Activated CD4-positive, alpha-beta T cell treated with anti-CD3 and anti-CD28 coated beads, Interleukin-2, amount 10 ng/mL, durations not matched to agents 7 days and 5 days (primary cell): ENCODE measurements around the gene CCDC88A. TPM values are rescaled to one million over a fixed set of nuclear protein-coding genes. Genes with fewer than 3 reads are reported as not detected.
"Not testable (repeated sequence)": the region's sequence is repeated elsewhere in the genome, so short reads cannot be mapped to it uniquely, and the experiment has no call there.

ENCODE experiments used
- CTCF ChIA-PET: fragments of 350-600 bp; sonication (Branson Sonifier 250); formaldehyde crosslinking; loops from one replicate; lab custom pipeline; 2021; ENCODE audit warnings: antibody characterized with exemption; lab: Charles Lee
- POLR2A ChIA-PET: fragments of 350-600 bp; sonication (Branson Sonifier 250); formaldehyde crosslinking; loops from one replicate; lab custom pipeline; 2021; ENCODE audit warnings: antibody characterized with exemption; lab: Charles Lee
- DNase-seq: peaks from one replicate; pipeline ENCODE4 v3.0.0-alpha.2; 2020
- H3K27ac Mint-ChIP-seq: one replicate; pipeline ENCODE4 v1.8.0; 2021; ENCODE audit warnings: mild to moderate bottlenecking, moderate library complexity, mixed read lengths
- H3K27me3 Mint-ChIP-seq: one replicate; pipeline ENCODE4 v1.8.0; 2021; ENCODE audit warnings: mixed read lengths
- H3K36me3 Mint-ChIP-seq: one replicate; pipeline ENCODE4 v1.8.0; 2021; ENCODE audit warnings: low read depth, mixed read lengths
- H3K4me1 Mint-ChIP-seq: one replicate; pipeline ENCODE4 v1.8.0; 2021; ENCODE audit warnings: mixed read lengths
- H3K4me3 Mint-ChIP-seq: one replicate; pipeline ENCODE4 v1.8.0; 2021; ENCODE audit warnings: mild to moderate bottlenecking, moderate library complexity, mixed read lengths
- H3K9me3 Mint-ChIP-seq: one replicate; pipeline ENCODE4 v1.8.0; 2021; ENCODE audit warnings: mixed read lengths
- total RNA-seq, 2 experiments: library from RNA; stranded (reverse); gene quantifications; one replicate each; pipeline ENCODE4 v1.2.3, GENCODE V29; 2021

The CCDC88A gene
- total RNA-seq, 2 experiments from 2014 or later: 7.8 to 9.5 TPM

GRCh38 chr2:55268288-55268906, 151.3 kb downstream of the CCDC88A start:
- POLR2A ChIA-PET: no interaction called here
- Mint-ChIP-seq H3K27ac (peak overlapping the region; percentile 97), H3K9me3 (no peaks in the 10 kb centered on the region), H3K36me3 (peaks cover 8% of the 10 kb centered on the region), H3K4me1 (peaks cover 25% of the 10 kb centered on the region), H3K4me3 (peak overlapping the region; percentile 93), H3K27me3 (no peaks in the 10 kb centered on the region)
- CTCF ChIA-PET: no interaction called here
- no peak for DNase-seq

GRCh38 chr2:55259586-55259985, 160.1 kb downstream of the CCDC88A start:
- POLR2A ChIA-PET, H3K27me3 Mint-ChIP-seq: not testable (repeated sequence)

GRCh38 chr2:55252832-55253231, 166.8 kb downstream of the CCDC88A start:
- Mint-ChIP-seq H3K4me1 (no peaks in the 10 kb centered on the region), H3K4me3 (no peak overlapping the region), H3K36me3 (peaks cover 24% of the 10 kb centered on the region), H3K9me3 (no peaks in the 10 kb centered on the region), H3K27ac (no peak overlapping the region), H3K27me3 (no peaks in the 10 kb centered on the region)
- CTCF ChIA-PET: no interaction called here
- POLR2A ChIA-PET: no interaction called here
- DNase-seq: no peak

More at GRCh38 chr2:55259586-55259985, 160.1 kb downstream of the CCDC88A start:
- not testable (repeated sequence) for H3K27ac Mint-ChIP-seq, H3K9me3 Mint-ChIP-seq, H3K4me3 Mint-ChIP-seq, H3K4me1 Mint-ChIP-seq, DNase-seq
- peaks cover 12% of the 10 kb centered on the region for H3K36me3 Mint-ChIP-seq
- CTCF ChIA-PET: interaction anchor here (0.6 kb wide), 1 partner anchor 1206 kb away, joined by 5 read pairs; no protein-coding TSS in a partner anchor

GRCh38 chr2:55247025-55247424, 172.6 kb downstream of the CCDC88A start:
- Mint-ChIP-seq H3K27ac (no peak overlapping the region), H3K36me3 (peaks cover 26% of the 10 kb centered on the region), H3K27me3 (no peaks in the 10 kb centered on the region), H3K4me3 (no peak overlapping the region), H3K9me3 (no peaks in the 10 kb centered on the region), H3K4me1 (peaks cover 2% of the 10 kb centered on the region)
- ChIA-PET POLR2A (no interaction called here), CTCF (interaction anchor here (0.8 to 1.1 kb wide), 2 partner anchors 10 to 15 kb away, joined by 3 read pairs; partner anchors contain the start of genes CLHC1 and RPS27A)
- no peak for DNase-seq

- Mint-ChIP-seq H3K4me1 (peaks cover 2% of the 10 kb centered on the region), H3K9me3 (no peaks in the 10 kb centered on the region), H3K4me3 (no peak overlapping the region), H3K27ac (peak overlapping the region; percentile 57), H3K36me3 (peaks cover 24% of the 10 kb centered on the region), H3K27me3 (no peaks in the 10 kb centered on the region)
- no peak for DNase-seq
- POLR2A ChIA-PET: no interaction called here
- CTCF ChIA-PET: no interaction called here
Observed at GRCh38 chr2:55245411-55245810, 174.2 kb downstream of the CCDC88A start.

- ChIA-PET CTCF (no interaction called here), POLR2A (no interaction called here)
- H3K4me1 Mint-ChIP-seq: peaks cover 7% of the 10 kb centered on the region
- no peaks in the 10 kb centered on the region for H3K27me3 Mint-ChIP-seq
- no peak overlapping the region for H3K27ac Mint-ChIP-seq
- no peaks in the 10 kb centered on the region for H3K9me3 Mint-ChIP-seq
- H3K36me3 Mint-ChIP-seq: peaks cover 26% of the 10 kb centered on the region
- no peak overlapping the region for H3K4me3 Mint-ChIP-seq
- no peak for DNase-seq
Observed at GRCh38 chr2:55242617-55243016, 177.0 kb downstream of the CCDC88A start.

- H3K9me3 Mint-ChIP-seq, DNase-seq, H3K27ac Mint-ChIP-seq, H3K4me1 Mint-ChIP-seq, H3K27me3 Mint-ChIP-seq, H3K4me3 Mint-ChIP-seq, POLR2A ChIA-PET: not testable (repeated sequence)
- CTCF ChIA-PET: interaction anchor here (0.6 to 0.7 kb wide), 2 partner anchors 15 to 18 kb away, joined by 3 read pairs; no protein-coding TSS in a partner anchor
- peaks cover 23% of the 10 kb centered on the region for H3K36me3 Mint-ChIP-seq
Observed at GRCh38 chr2:55241582-55241981, 178.1 kb downstream of the CCDC88A start.

GRCh38 chr2:55239656-55240222, 179.9 kb downstream of the CCDC88A start:
- Mint-ChIP-seq H3K4me1 (peaks cover 20% of the 10 kb centered on the region), H3K27me3 (no peaks in the 10 kb centered on the region), H3K36me3 (peaks cover 35% of the 10 kb centered on the region), H3K27ac (no peak overlapping the region), H3K9me3 (no peaks in the 10 kb centered on the region), H3K4me3 (no peak overlapping the region)
- ChIA-PET CTCF (no interaction called here), POLR2A (no interaction called here)
- no peak for DNase-seq

Other genes starting within 250 kb of the CCDC88A start
- 10 to 100 TPM in 1 of 2 experiments, 1 to 10 TPM in 1; 9.6 to 11.2 TPM for gene CLHC1, start 187.6 kb downstream of the CCDC88A start, total RNA-seq
- 100 to 1,000 TPM; 788 to 945 TPM for gene RPS27A, start 187.2 kb downstream of the CCDC88A start, total RNA-seq
- gene MTIF2, start 150.6 kb downstream of the CCDC88A start, total RNA-seq: 10 to 100 TPM; 21.3 to 22.8 TPM
- gene CFAP36, start 99.9 kb upstream of the CCDC88A start, total RNA-seq: 10 to 100 TPM; 22.9 to 24.6 TPM
- 10 to 100 TPM; 76.1 to 80.9 TPM for gene PPP4R3B, start 197.8 kb upstream of the CCDC88A start, total RNA-seq